ENCODE measurements around the gene UBQLN1. TPM values are rescaled to one million over a fixed set of nuclear protein-coding genes. Genes with fewer than 3 reads are reported as not detected.

Gene UBQLN1
- total RNA-seq, 1 experiment from 2014 or later, result 111 TPM

DNA sequence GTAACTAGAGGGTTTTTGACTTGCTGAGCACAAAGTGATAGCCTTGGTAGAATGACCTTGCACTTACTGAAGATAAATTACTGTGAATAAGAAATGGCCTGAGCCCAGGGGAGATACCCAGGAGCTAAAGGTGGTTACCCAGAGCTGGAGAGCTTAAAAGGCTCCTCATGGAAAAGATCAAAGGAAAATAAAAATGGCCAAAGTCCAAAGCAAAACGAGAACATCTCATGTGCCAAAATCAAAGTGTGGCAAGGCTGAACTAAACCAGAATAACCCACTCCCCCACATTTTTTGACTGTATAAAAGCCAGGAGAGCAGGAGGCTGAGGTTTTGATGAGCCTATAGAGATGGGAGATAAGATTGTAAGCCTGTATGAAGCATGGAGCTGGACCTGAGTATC lies 70.4 kb downstream of the UBQLN1 start:
- no peaks in the 10 kb centered on the region for H3K4me1 ChIP-seq (ENCODE audit: insufficient read depth, low read length)
- H3K79me1 ChIP-seq (ENCODE audit: insufficient read depth, low read depth, low read length, poor library complexity, severe bottlenecking), result no peaks in the 10 kb centered on the region
- no peak overlapping the region for H2AK5ac ChIP-seq (ENCODE audit: insufficient read length, low read length)
- H3K9ac ChIP-seq (ENCODE audit: extremely low read depth, insufficient read length, low read length), result no peak overlapping the region
- H3K27ac ChIP-seq (ENCODE audit: insufficient read length, low read depth, low read length), result no peak overlapping the region
- no peak overlapping the region for H2BK12ac ChIP-seq (ENCODE audit: insufficient read length, low read depth, low read length)
- H2AFZ ChIP-seq (ENCODE audit: low read length), result no peak overlapping the region
- no peak overlapping the region for H2BK15ac ChIP-seq (ENCODE audit: low read depth, low read length)
- no peaks in the 10 kb centered on the region for H4K20me1 ChIP-seq (ENCODE audit: control insufficient read depth, insufficient read depth, insufficient read length)
- H2BK20ac ChIP-seq (ENCODE audit: low read depth, low read length, poor library complexity, severe bottlenecking), result no peak overlapping the region
- WGBS (ENCODE audit: extremely low coverage, insufficient read length, low lambda C conversion rate), result no CpG with 5 or more reads among the region's 1 CpG
- Mint-ChIP-seq H3K27ac (no peak overlapping the region), H3K4me1 (peaks cover 5 to 9% of the 10 kb centered on the region in 2 experiments; a peak in 3 of 4 replicates), H3K4me3 (no peak overlapping the region), H3K9me3 (no peaks in the 10 kb centered on the region), H3K27me3 (ENCODE audit: low read depth) (peaks cover 2% of the 10 kb centered on the region; the same call in 1 of the 2 replicates), H3K36me3 (ENCODE audit: insufficient read depth in 1 of 3, low read depth in 3 of 3) (no peaks in the 10 kb centered on the region)
- H3K4ac ChIP-seq (ENCODE audit: low read depth, low read length), result no peak overlapping the region
- no peak overlapping the region for H4K8ac ChIP-seq (replicated peaks; ENCODE audit: insufficient read length, low read depth, low read length)
- no peaks in the 10 kb centered on the region for H3K23me2 ChIP-seq (ENCODE audit: insufficient read length, low read depth, low read length, poor library complexity, severe bottlenecking)
- H2BK5ac ChIP-seq (ENCODE audit: insufficient read length, low read length), result no peak overlapping the region
- H4K5ac ChIP-seq (ENCODE audit: insufficient read length, low read depth, low read length), result no peak overlapping the region
- no peak overlapping the region for H3K23ac ChIP-seq (ENCODE audit: insufficient read length, low read depth, low read length)
- no peak overlapping the region for H3K4me2 ChIP-seq (ENCODE audit: insufficient read depth, insufficient read length, low read length)
- no peaks in the 10 kb centered on the region for H3K9me3 ChIP-seq (ENCODE audit: control insufficient read depth, low read depth, low read length)
- TF ChIP-seq, protein P1, sequence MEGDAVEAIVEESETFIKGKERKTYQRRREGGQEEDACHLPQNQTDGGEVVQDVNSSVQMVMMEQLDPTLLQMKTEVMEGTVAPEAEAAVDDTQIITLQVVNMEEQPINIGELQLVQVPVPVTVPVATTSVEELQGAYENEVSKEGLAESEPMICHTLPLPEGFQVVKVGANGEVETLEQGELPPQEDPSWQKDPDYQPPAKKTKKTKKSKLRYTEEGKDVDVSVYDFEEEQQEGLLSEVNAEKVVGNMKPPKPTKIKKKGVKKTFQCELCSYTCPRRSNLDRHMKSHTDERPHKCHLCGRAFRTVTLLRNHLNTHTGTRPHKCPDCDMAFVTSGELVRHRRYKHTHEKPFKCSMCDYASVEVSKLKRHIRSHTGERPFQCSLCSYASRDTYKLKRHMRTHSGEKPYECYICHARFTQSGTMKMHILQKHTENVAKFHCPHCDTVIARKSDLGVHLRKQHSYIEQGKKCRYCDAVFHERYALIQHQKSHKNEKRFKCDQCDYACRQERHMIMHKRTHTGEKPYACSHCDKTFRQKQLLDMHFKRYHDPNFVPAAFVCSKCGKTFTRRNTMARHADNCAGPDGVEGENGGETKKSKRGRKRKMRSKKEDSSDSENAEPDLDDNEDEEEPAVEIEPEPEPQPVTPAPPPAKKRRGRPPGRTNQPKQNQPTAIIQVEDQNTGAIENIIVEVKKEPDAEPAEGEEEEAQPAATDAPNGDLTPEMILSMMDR (conservative IDR thresholded peaks at IDR 0.05), result no peak
- H3K56ac ChIP-seq (ENCODE audit: insufficient read length, low read depth, low read length), result no peak overlapping the region
- no peak overlapping the region for H3K14ac ChIP-seq (ENCODE audit: insufficient read depth, low read length)
- H3K79me2 ChIP-seq (ENCODE audit: insufficient read depth, low read length), result no peaks in the 10 kb centered on the region
- DNase-seq, result no peak
- no peak overlapping the region for H2BK120ac ChIP-seq (ENCODE audit: low read depth, low read length, poor library complexity, severe bottlenecking)
- no peak overlapping the region for H3T11ph ChIP-seq (ENCODE audit: low read length)
- H4K91ac ChIP-seq (ENCODE audit: insufficient read length, low read depth, low read length), result no peak overlapping the region
- no peaks in the 10 kb centered on the region for H3K27me3 ChIP-seq (ENCODE audit: insufficient read depth, low read length)
- no peak overlapping the region for H3K18ac ChIP-seq (ENCODE audit: insufficient read length, low read depth, low read length)

All from H9 (cell line).